IMR-90 (cell line): ENCODE results near the gene GPR171.

Experiments used
- BHLHE40 ChIP-seq: fragments of 150-350 bp; IDR thresholded peaks from 2 replicates; pipeline ENCODE4 v1.6.1; 2016; ENCODE audit warnings: mild to moderate bottlenecking, low read depth, low read length
- MAZ ChIP-seq: IDR thresholded peaks from 2 replicates; pipeline ENCODE4 v1.6.1; 2012; ENCODE audit warnings: low read depth, mild to moderate bottlenecking, low read length, improper control_type of control experiment, moderate library complexity, borderline replicate concordance
- MXI1 ChIP-seq: IDR thresholded peaks from 2 replicates; pipeline ENCODE4 v1.6.1; 2012; ENCODE audit warnings: low read depth, mild to moderate bottlenecking, low read length, moderate library complexity, borderline replicate concordance
- POLR2A ChIP-seq: IDR thresholded peaks from 2 replicates; pipeline ENCODE4 v1.6.1; 2012; ENCODE audit warnings: mild to moderate bottlenecking, low read depth, low read length
- RFX5 ChIP-seq: IDR thresholded peaks from 2 replicates; pipeline ENCODE4 v1.8.0; 2012; ENCODE audit warnings: low read depth, mild to moderate bottlenecking, low read length, moderate library complexity
- TF ChIP-seq, protein P1 (sequence below): conservative IDR thresholded peaks from 2 replicates; pipeline ENCODE4 v1.5.1; 2012; ENCODE audit warnings: mild to moderate bottlenecking, low read depth, low read length, improper control_type of control experiment

DNA sequence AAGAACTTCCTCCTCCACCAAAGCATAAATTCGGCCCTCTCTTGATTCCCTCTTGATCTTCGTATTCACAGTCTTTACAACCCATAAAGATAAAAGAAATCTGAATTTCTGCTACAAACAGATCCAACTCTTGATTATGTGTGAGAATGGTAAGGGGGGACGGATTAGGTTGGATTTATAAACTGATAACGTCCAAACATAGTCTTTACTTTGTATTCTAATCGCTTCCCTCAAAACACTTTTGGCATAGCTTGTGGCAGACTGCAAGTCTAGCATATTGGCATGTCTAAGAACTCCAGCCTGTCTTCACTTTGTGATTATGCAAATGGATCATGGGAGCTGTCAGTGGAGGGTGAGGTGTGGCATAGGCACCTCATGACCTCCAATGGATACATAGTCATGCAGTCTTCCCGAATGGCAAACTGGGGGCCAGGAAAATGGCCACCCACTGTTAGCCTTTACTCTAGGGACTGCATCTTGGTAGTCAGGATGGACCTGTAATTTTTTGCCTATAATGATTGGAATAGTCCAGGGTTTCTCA is 24.3 kb upstream of the GPR171 start:
- TF ChIP-seq, protein P1, sequence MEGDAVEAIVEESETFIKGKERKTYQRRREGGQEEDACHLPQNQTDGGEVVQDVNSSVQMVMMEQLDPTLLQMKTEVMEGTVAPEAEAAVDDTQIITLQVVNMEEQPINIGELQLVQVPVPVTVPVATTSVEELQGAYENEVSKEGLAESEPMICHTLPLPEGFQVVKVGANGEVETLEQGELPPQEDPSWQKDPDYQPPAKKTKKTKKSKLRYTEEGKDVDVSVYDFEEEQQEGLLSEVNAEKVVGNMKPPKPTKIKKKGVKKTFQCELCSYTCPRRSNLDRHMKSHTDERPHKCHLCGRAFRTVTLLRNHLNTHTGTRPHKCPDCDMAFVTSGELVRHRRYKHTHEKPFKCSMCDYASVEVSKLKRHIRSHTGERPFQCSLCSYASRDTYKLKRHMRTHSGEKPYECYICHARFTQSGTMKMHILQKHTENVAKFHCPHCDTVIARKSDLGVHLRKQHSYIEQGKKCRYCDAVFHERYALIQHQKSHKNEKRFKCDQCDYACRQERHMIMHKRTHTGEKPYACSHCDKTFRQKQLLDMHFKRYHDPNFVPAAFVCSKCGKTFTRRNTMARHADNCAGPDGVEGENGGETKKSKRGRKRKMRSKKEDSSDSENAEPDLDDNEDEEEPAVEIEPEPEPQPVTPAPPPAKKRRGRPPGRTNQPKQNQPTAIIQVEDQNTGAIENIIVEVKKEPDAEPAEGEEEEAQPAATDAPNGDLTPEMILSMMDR, result no peak
- TF ChIP-seq MAZ, result no peak
- TF ChIP-seq POLR2A, result no peak
- TF ChIP-seq RFX5, result no peak
- TF ChIP-seq MXI1, result no peak
- TF ChIP-seq BHLHE40, result no peak
